ENCODE data around the gene LAGE3. TPM values are rescaled to one million over a fixed set of nuclear protein-coding genes. Genes with fewer than 3 reads are reported as not detected.

The LAGE3 gene
- total RNA-seq, 4 donors from 2014 or later = 22.9 to 50.0 (median 28.5) TPM

- TF ChIP-seq POLR2A (IDR thresholded peaks at IDR 0.05) (no peak), CTCF (IDR thresholded peaks at IDR 0.05) (no peak)
- no peak overlapping the region for H3K4me3 ChIP-seq (ENCODE audit: low read depth, poor library complexity, severe bottlenecking)
- intact Hi-C loops (cut with DNase I; ENCODE audit: low total_unique reads) = no loop called here
- 82 to 100% methylated on average over 3 to 7 of the region's 7 CpGs for WGBS, 2 donors
- DNase-seq (ENCODE audit: low spot score in 2 of 2) = no peak
Observed at GRCh38 chrX:154434394-154435168, 44.5 kb downstream of the LAGE3 start.

- intact Hi-C loops (cut with DNase I; ENCODE audit: low total_unique reads) = no loop called here
- DNase-seq (ENCODE audit: low spot score in 2 of 2) = no peak
- 79% methylated on average over 7 of the region's 7 CpGs; no CpG with 5 or more reads in 1 of the 2 donors for WGBS, 2 donors
- no peak overlapping the region for H3K4me3 ChIP-seq (ENCODE audit: low read depth, poor library complexity, severe bottlenecking)
- no peak for TF ChIP-seq POLR2A (IDR thresholded peaks at IDR 0.05)
- TF ChIP-seq CTCF (IDR thresholded peaks at IDR 0.05) = no peak
Observed at GRCh38 chrX:154433605-154434004, 45.5 kb downstream of the LAGE3 start.

- intact Hi-C loops (cut with DNase I; ENCODE audit: low total_unique reads) = no loop called here
- no peak for TF ChIP-seq CTCF (IDR thresholded peaks at IDR 0.05)
- no peak for TF ChIP-seq POLR2A (IDR thresholded peaks at IDR 0.05)
- no peak for DNase-seq (ENCODE audit: low spot score in 2 of 2)
- H3K4me3 ChIP-seq (ENCODE audit: low read depth, poor library complexity, severe bottlenecking) = no peak overlapping the region
- WGBS, 2 donors = 80 to 87% methylated on average over 2 to 8 of the region's 8 CpGs
Observed at GRCh38 chrX:154432210-154432609, 46.9 kb downstream of the LAGE3 start.

GRCh38 chrX:154431341-154431740 lies 47.7 kb downstream of the LAGE3 start:
- WGBS, 2 donors = 82% methylated on average over 5 of the region's 5 CpGs; no CpG with 5 or more reads in 1 of the 2 donors
- intact Hi-C loops (cut with DNase I; ENCODE audit: low total_unique reads) = no loop called here
- H3K4me3 ChIP-seq (ENCODE audit: low read depth, poor library complexity, severe bottlenecking) = no peak overlapping the region
- no peak for DNase-seq (ENCODE audit: low spot score in 2 of 2)
- TF ChIP-seq CTCF (IDR thresholded peaks at IDR 0.05) = no peak
- TF ChIP-seq POLR2A (IDR thresholded peaks at IDR 0.05) = no peak

GRCh38 chrX:154430916-154431315 lies 48.2 kb downstream of the LAGE3 start:
- intact Hi-C loops (cut with DNase I; ENCODE audit: low total_unique reads) = no loop called here
- H3K4me3 ChIP-seq (ENCODE audit: low read depth, poor library complexity, severe bottlenecking) = no peak overlapping the region
- DNase-seq (ENCODE audit: low spot score in 2 of 2) = no peak
- WGBS, 2 donors = 73% methylated on average over 7 of the region's 7 CpGs
- TF ChIP-seq CTCF (IDR thresholded peaks at IDR 0.05) (no peak), POLR2A (IDR thresholded peaks at IDR 0.05) (no peak)

- no peak overlapping the region for H3K4me3 ChIP-seq (ENCODE audit: low read depth, poor library complexity, severe bottlenecking)
- intact Hi-C loops (cut with DNase I; ENCODE audit: low total_unique reads) = no loop called here
- TF ChIP-seq CTCF (IDR thresholded peaks at IDR 0.05) (no peak), POLR2A (IDR thresholded peaks at IDR 0.05) (no peak)
- no peak for DNase-seq (ENCODE audit: low spot score in 2 of 2)
- 69 to 71% methylated on average over 6 of the region's 6 CpGs for WGBS, 2 donors
Observed at GRCh38 chrX:154430479-154430878, 48.6 kb downstream of the LAGE3 start.
